Tibial nerve (tissue), 4 donors: ENCODE results near the gene ZNF606. TPM values are rescaled to one million over a fixed set of nuclear protein-coding genes. Genes with fewer than 3 reads are reported as not detected.

Source experiments
- DNase-seq, 2 donors: peaks; one replicate each; pipeline ENCODE4 v3.0.0-alpha.2; 2019; ENCODE audit warnings: low spot score in 2 of 2
- H3K27ac ChIP-seq, 4 donors: fragments of 200-600 bp; sonication (generic) in 3 of 4; one replicate each; pipeline ENCODE4 v1.5.1; 2017 to 2019; ENCODE audit warnings: mild to moderate bottlenecking in 1 of 4
- H3K27me3 ChIP-seq, 2 donors: fragments of 200-600 bp; sonication (generic) in 1 of 2; one replicate each; pipeline versions ENCODE4 v1.5.1 to v1.6.0; 2017 to 2019
- H3K36me3 ChIP-seq, 3 donors: fragments of 200-600 bp; sonication (generic); one replicate each; pipeline ENCODE4 v1.5.1; 2018 to 2019
- H3K4me1 ChIP-seq, 4 donors: fragments of 200-600 bp; sonication (generic) in 3 of 4; one replicate each; pipeline ENCODE4 v1.5.1; 2017 to 2019
- H3K4me3 ChIP-seq, 4 donors: fragments of 200-600 bp; sonication (generic) in 3 of 4; one replicate each; pipeline ENCODE4 v1.5.1; 2017 to 2019; ENCODE audit warnings: mild to moderate bottlenecking in 1 of 4, moderate library complexity in 1 of 4
- H3K9me3 ChIP-seq, 4 donors: fragments of 200-600 bp; sonication (generic) in 3 of 4; one replicate each; pipeline ENCODE4 v1.5.1; 2017 to 2019
- EP300 ChIP-seq, 2 donors: sonication (generic); formaldehyde crosslinking; IDR thresholded peaks; one replicate each; pipeline ENCODE4 v1.6.1; 2017; ENCODE audit warnings: antibody characterized with exemption in 2 of 2, mild to moderate bottlenecking in 1 of 2
- POLR2A ChIP-seq, 2 donors: fragments of 450-650 bp; IDR thresholded peaks; one replicate each; pipeline ENCODE4 v1.6.1; 2017; ENCODE audit warnings: antibody characterized with exemption in 2 of 2, mild to moderate bottlenecking in 2 of 2, moderate library complexity in 2 of 2
- WGBS, 2 donors: methylation state at CpG; one replicate each; pipeline ENCODE4 v1.1.5; 2018; 5-methylcytosine and 5-hydroxymethylcytosine counted together
- total RNA-seq, 4 donors: library from RNA; depleted of rRNA; stranded (reverse); fragments of >200 nt; gene quantifications; one replicate each; pipeline ENCODE4 v1.1.0, GENCODE V29; 2016
- TF ChIP-seq, protein P1 (sequence below), 5 experiments: fragments of 200-600 bp in 3 of 5; fragments of 450-650 bp in 2 of 5; sonication (generic) in 3 of 5; IDR thresholded peaks; one replicate each; pipeline ENCODE4 v1.5.1; 2016 to 2019; ENCODE audit warnings: antibody characterized with exemption in 5 of 5, mild to moderate bottlenecking in 3 of 5, moderate library complexity in 2 of 5

ZNF606 gene
- total RNA-seq, 4 donors from 2014 or later, result 24.6 to 44.4 (median 37.7) TPM

DNA sequence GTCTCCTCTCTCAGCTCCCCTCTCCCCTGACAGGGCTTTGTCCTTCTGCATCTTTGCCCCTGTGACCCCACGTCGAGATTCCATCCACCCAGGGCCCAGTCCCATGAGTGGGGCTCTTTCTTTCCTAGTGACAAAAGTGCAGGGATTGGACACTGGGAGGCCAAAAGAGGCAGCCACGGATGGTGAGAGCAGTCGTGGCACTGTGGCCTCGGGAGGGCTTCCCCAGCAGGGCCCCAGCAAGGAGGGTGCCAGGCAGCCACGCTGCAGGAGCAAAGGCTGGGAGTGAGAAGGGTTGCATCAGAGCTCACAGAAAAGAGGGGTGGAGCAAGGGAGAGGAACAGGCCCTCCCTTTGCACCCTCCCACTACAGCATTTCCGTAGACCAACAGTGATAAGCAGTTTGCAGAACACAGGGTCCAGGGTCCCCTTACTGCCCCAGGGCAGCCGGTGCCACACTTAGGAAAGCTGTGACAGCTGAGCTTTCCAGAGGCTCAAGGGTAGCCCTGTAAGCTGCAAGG is 36.1 kb upstream of the ZNF606 start:
- no peak overlapping the region for H3K27ac ChIP-seq
- H3K9me3 ChIP-seq, result peaks cover 0 to 100% (median 6%) of the 10 kb centered on the region in 4 donors
- WGBS, 2 donors, result 8 to 11% methylated on average over 8 of the region's 8 CpGs
- no peaks in the 10 kb centered on the region for H3K4me1 ChIP-seq
- no peak overlapping the region for H3K4me3 ChIP-seq
- peaks cover 0 to 7% (median 0%) of the 10 kb centered on the region in 3 donors for H3K36me3 ChIP-seq
- H3K27me3 ChIP-seq, result peaks cover 0 to 13% of the 10 kb centered on the region in 2 donors
- DNase-seq, result no peak
- TF ChIP-seq POLR2A (IDR thresholded peaks at IDR 0.05) (no peak), EP300 (IDR thresholded peaks at IDR 0.05) (no peak)
- TF ChIP-seq, protein P1, sequence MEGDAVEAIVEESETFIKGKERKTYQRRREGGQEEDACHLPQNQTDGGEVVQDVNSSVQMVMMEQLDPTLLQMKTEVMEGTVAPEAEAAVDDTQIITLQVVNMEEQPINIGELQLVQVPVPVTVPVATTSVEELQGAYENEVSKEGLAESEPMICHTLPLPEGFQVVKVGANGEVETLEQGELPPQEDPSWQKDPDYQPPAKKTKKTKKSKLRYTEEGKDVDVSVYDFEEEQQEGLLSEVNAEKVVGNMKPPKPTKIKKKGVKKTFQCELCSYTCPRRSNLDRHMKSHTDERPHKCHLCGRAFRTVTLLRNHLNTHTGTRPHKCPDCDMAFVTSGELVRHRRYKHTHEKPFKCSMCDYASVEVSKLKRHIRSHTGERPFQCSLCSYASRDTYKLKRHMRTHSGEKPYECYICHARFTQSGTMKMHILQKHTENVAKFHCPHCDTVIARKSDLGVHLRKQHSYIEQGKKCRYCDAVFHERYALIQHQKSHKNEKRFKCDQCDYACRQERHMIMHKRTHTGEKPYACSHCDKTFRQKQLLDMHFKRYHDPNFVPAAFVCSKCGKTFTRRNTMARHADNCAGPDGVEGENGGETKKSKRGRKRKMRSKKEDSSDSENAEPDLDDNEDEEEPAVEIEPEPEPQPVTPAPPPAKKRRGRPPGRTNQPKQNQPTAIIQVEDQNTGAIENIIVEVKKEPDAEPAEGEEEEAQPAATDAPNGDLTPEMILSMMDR (IDR thresholded peaks at IDR 0.05), result no peak

DNA sequence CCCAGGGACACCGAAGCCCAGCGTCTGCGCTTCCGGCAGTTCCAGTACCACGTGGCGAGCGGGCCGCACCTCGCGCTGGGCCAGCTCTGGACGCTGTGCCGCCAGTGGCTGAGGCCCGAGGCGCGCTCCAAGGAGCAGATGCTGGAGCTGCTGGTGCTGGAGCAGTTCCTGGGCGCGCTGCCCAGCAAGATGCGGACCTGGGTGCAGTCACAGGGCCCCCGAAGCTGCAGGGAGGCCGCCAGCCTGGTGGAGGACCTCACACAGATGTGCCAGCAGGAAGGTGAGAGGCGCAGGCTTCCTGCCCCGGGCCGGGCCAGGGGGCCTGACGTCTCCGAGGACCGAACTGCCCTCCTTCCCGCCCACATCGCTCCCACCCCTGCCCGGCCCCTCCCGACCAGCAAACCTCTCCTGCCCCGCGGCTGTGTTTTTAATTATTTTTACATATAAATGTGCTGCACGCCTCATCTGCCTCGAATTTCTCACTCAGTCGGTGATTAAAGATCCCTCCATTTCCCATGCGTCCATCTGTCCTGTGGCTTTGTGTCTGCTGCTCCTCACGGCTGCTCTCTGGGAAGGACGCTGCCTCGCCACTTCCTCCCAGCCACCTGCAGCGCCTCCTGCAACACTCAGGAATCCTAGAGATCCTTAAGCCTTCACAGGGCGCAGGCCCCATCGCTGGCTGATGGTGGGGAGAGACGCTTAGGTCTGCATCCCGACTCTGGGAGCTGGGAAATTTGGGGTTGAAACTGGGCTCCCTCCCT is 35.5 kb upstream of the ZNF606 start:
- WGBS, 2 donors, result 12 to 31% methylated on average over 24 to 41 of the region's 44 CpGs
- Histone ChIP-seq H3K36me3 (peaks cover 0 to 9% (median 0%) of the 10 kb centered on the region in 3 donors), H3K4me1 (no peaks in the 10 kb centered on the region), H3K27me3 (peaks cover 0 to 19% of the 10 kb centered on the region in 2 donors), H3K4me3 (no peak overlapping the region), H3K9me3 (peaks cover 0 to 100% (median 5%) of the 10 kb centered on the region in 4 donors), H3K27ac (no peak overlapping the region)
- DNase-seq, result no peak
- TF ChIP-seq, protein P1 (IDR thresholded peaks at IDR 0.05), result no peak
- no peak for TF ChIP-seq POLR2A (IDR thresholded peaks at IDR 0.05)
- TF ChIP-seq EP300 (IDR thresholded peaks at IDR 0.05), result no peak

DNA sequence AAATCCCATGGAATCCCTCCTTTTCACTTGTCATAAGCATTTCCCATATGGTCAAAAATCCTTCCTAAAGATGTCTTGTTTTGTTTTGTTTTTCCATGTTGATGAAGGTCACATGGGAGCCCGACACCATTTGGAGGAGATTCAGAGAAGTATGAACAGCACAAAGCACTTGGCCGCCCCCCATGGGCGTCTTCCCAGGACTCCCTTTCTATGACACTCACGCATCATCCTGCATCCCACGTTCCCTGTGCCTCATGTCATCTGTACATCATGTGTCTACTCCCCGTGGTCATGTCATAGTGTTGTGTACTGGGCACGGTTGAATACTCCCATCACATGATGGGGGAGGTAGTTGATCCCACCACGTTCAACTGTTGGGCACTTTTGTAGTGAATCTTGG is 33.2 kb upstream of the ZNF606 start:
- H3K27ac ChIP-seq, result no peak overlapping the region
- no peak for DNase-seq
- peaks cover 0 to 96% (median 4%) of the 10 kb centered on the region in 4 donors for H3K9me3 ChIP-seq
- H3K4me1 ChIP-seq, result no peaks in the 10 kb centered on the region
- peaks cover 0 to 9% (median 0%) of the 10 kb centered on the region in 3 donors for H3K36me3 ChIP-seq
- TF ChIP-seq POLR2A (IDR thresholded peaks at IDR 0.05) (no peak), EP300 (IDR thresholded peaks at IDR 0.05) (no peak)
- TF ChIP-seq, protein P1 (IDR thresholded peaks at IDR 0.05), result no peak
- H3K4me3 ChIP-seq, result no peak overlapping the region
- 64 to 67% methylated on average over 8 of the region's 8 CpGs for WGBS, 2 donors
- H3K27me3 ChIP-seq, result peaks cover 0 to 20% of the 10 kb centered on the region in 2 donors

DNA sequence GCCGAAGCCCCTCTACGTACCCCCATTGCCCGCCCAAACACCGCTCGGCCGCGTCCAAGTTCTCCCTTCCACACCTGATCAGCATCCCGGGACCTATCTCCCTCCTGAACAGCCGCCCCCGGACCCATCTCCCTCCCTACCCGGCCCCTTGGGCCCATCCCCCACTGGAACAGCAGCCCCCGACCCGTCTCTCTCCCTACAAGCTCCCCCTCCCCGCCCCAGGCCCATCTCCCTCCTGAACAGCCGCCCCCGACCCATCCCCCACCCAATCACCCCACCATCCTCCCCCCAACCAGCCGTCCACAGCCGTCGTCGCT is 31.8 kb upstream of the ZNF606 start:
- peaks cover 0 to 9% (median 0%) of the 10 kb centered on the region in 3 donors for H3K36me3 ChIP-seq
- H3K27ac ChIP-seq, result peak overlapping the region in 1 of 4 donors; percentile 67
- TF ChIP-seq EP300 (IDR thresholded peaks at IDR 0.05) (no peak), POLR2A (IDR thresholded peaks at IDR 0.05) (no peak)
- TF ChIP-seq, protein P1 (IDR thresholded peaks at IDR 0.05), result no peak
- DNase-seq, result no peak
- no peaks in the 10 kb centered on the region for H3K4me1 ChIP-seq
- WGBS, 2 donors, result 4 to 5% methylated on average over 18 to 20 of the region's 20 CpGs
- peaks cover 0 to 20% of the 10 kb centered on the region in 2 donors for H3K27me3 ChIP-seq
- peaks cover 0 to 91% (median 4%) of the 10 kb centered on the region in 4 donors for H3K9me3 ChIP-seq
- peak overlapping the region in 1 of 4 donors; percentile 51 for H3K4me3 ChIP-seq
